Osteocyte (in vitro differentiated cells): ENCODE data around the gene WDR53. TPM values are rescaled to one million over a fixed set of nuclear protein-coding genes. Genes with fewer than 3 reads are reported as not detected.
A peak's percentile ranks its signal among the peaks of the same experiment; 100 is the strongest.
"Not testable (repeated sequence)": the region's sequence is repeated elsewhere in the genome, so short reads cannot be mapped to it uniquely, and the experiment has no call there.

Experiments
- DNase-seq: peaks from one replicate; pipeline ENCODE4 v3.0.0; 2021; ENCODE audit warnings: mixed read lengths; ENCODE audit not compliant: unreplicated experiment; ENCODE audit errors: extremely low spot score
- H3K27ac Mint-ChIP-seq: one replicate; pipeline ENCODE4 v1.8.0; 2021; ENCODE audit warnings: mild to moderate bottlenecking, mixed read lengths; ENCODE audit not compliant: unreplicated experiment
- H3K27me3 Mint-ChIP-seq: one replicate; pipeline ENCODE4 v1.8.0; 2021; ENCODE audit warnings: mixed read lengths; ENCODE audit not compliant: unreplicated experiment
- H3K36me3 Mint-ChIP-seq: one replicate; pipeline ENCODE4 v1.8.0; 2021; ENCODE audit warnings: mixed read lengths; ENCODE audit not compliant: unreplicated experiment
- H3K4me1 Mint-ChIP-seq: one replicate; pipeline ENCODE4 v1.8.0; 2021; ENCODE audit warnings: mixed read lengths; ENCODE audit not compliant: unreplicated experiment
- H3K4me3 Mint-ChIP-seq: one replicate; pipeline ENCODE4 v1.8.0; 2021; ENCODE audit warnings: mild to moderate bottlenecking, moderate library complexity, mixed read lengths; ENCODE audit not compliant: unreplicated experiment
- H3K9me3 Mint-ChIP-seq: one replicate; pipeline ENCODE4 v1.8.0; 2021; ENCODE audit warnings: mixed read lengths; ENCODE audit not compliant: unreplicated experiment
- CTCF ChIP-seq: fragments of 200-600 bp; sonication (generic); IDR thresholded peaks from 2 replicates; pipeline ENCODE4 v1.5.0; 2021; ENCODE audit warnings: antibody characterized with exemption, mild to moderate bottlenecking, moderate library complexity
- long read RNA-seq: library from polyadenylated mRNA; unstranded; transcript quantifications from one replicate; pipeline ENCODE4 v2.0.0, GENCODE V29; 2021
- total RNA-seq: library from RNA; stranded (reverse); gene quantifications from 2 replicates; pipeline ENCODE4 v1.2.1, GENCODE V29; 2021

The WDR53 gene
- 15.4 and 16.5 TPM in 2 replicates for total RNA-seq
- long read RNA-seq, transcript WDR53-201 (4 exons, 1,679 nt): major isoform, 6 of 34 reads
- long read RNA-seq, partial matches to known transcripts: 13 of 34 reads
- long read RNA-seq, other reads (novel, unspliced or antisense): 14 of 34 reads

GRCh38 chr3:196568246-196569002, at the start of gene WDR53, which contains the start of gene FBXO45:
WDR53 (minus strand) TSS chr3:196568554; CDS start chr3:196561475, 7,079 bp downstream.
FBXO45 (plus strand) TSS chr3:196568660; CDS start chr3:196568985, 325 bp downstream.
- peaks cover 2% of the 10 kb centered on the region for H3K36me3 Mint-ChIP-seq
- H3K4me3 Mint-ChIP-seq: peak within 1 kb of the TSS; percentile 94
- peak; percentile 98 for DNase-seq
- peaks cover 22% of the 10 kb centered on the region for H3K4me1 Mint-ChIP-seq
- no peaks in the 10 kb centered on the region for H3K27me3 Mint-ChIP-seq
- peak within 1 kb of the TSS; percentile 90 for H3K27ac Mint-ChIP-seq
- no peaks in the 10 kb centered on the region for H3K9me3 Mint-ChIP-seq
- TF ChIP-seq CTCF: no peak

GRCh38 chr3:196617256-196617655, 48.9 kb upstream of the WDR53 start:
- Mint-ChIP-seq H3K27me3 (no peaks in the 10 kb centered on the region), H3K9me3 (no peaks in the 10 kb centered on the region), H3K27ac (no peak overlapping the region), H3K4me3 (no peak overlapping the region), H3K4me1 (peaks cover 8% of the 10 kb centered on the region), H3K36me3 (no peaks in the 10 kb centered on the region)
- no peak for TF ChIP-seq CTCF
- no peak for DNase-seq

GRCh38 chr3:196615234-196615633, 46.9 kb upstream of the WDR53 start:
- not testable (repeated sequence) for H3K27ac Mint-ChIP-seq, H3K4me1 Mint-ChIP-seq, DNase-seq, H3K36me3 Mint-ChIP-seq, H3K27me3 Mint-ChIP-seq, H3K9me3 Mint-ChIP-seq, H3K4me3 Mint-ChIP-seq

GRCh38 chr3:196611761-196612483, 43.6 kb upstream of the WDR53 start:
- Mint-ChIP-seq H3K27me3 (peaks cover 14% of the 10 kb centered on the region), H3K4me3 (no peak overlapping the region), H3K27ac (no peak overlapping the region)

More at GRCh38 chr3:196611761-196612483, 43.6 kb upstream of the WDR53 start:
- Mint-ChIP-seq H3K9me3 (peaks cover 4% of the 10 kb centered on the region), H3K4me1 (peaks cover 3% of the 10 kb centered on the region), H3K36me3 (peaks cover 2% of the 10 kb centered on the region)
- DNase-seq: no peak
- no peak for TF ChIP-seq CTCF
